CD14-positive monocyte (primary cell): ENCODE measurements around the gene STK32C. TPM values are rescaled to one million over a fixed set of nuclear protein-coding genes. Genes with fewer than 3 reads are reported as not detected.

Source experiments
- DNase-seq, 3 donors: peaks; one replicate each; pipeline ENCODE4 v3.0.0-alpha.2; 2011 to 2022
- H2AFZ ChIP-seq: 2 replicates; pipeline ENCODE4 v1.6.0; 2012; ENCODE audit warnings: mild to moderate bottlenecking, low read depth, low read length, inconsistent platforms; ENCODE audit not compliant: insufficient read depth, poor library complexity, severe bottlenecking
- H3K27ac ChIP-seq, 2 donors: 1 replicate in 1 of 2; 2 replicates in 1 of 2; pipeline ENCODE4 v1.5.1; 2012 to 2013; ENCODE audit warnings: low read length in 2 of 2, control low read depth in 1 of 2, inconsistent platforms in 1 of 2, low read depth in 1 of 2, mild to moderate bottlenecking in 1 of 2
- H3K27me3 ChIP-seq, 2 donors: one replicate each; pipeline versions ENCODE4 v1.6.0 to v1.6.1; 2011 to 2013; ENCODE audit warnings: low read length in 2 of 2; ENCODE audit not compliant: control insufficient read depth in 2 of 2, insufficient read depth in 2 of 2
- H3K36me3 ChIP-seq, 2 donors: replicated peaks in 1 of 2; 1 replicate in 1 of 2; 2 replicates in 1 of 2; pipeline versions ENCODE4 v1.5.1 to v1.6.1; 2012 to 2013; ENCODE audit warnings: low read length in 2 of 2, control low read depth in 1 of 2, inconsistent platforms in 1 of 2, mild to moderate bottlenecking in 1 of 2; ENCODE audit not compliant: insufficient read depth in 2 of 2, control insufficient read depth in 1 of 2
- H3K4me1 ChIP-seq, 2 donors: 1 replicate in 1 of 2; 2 replicates in 1 of 2; pipeline versions ENCODE4 v1.5.1 to v1.6.1; 2012 to 2013; ENCODE audit warnings: low read length in 2 of 2, control low read depth in 1 of 2, inconsistent platforms in 1 of 2, mild to moderate bottlenecking in 1 of 2, moderate library complexity in 1 of 2; ENCODE audit not compliant: insufficient read depth in 2 of 2, control insufficient read depth in 1 of 2
- H3K4me2 ChIP-seq: replicated peaks from 2 replicates; pipeline ENCODE3; 2012; ENCODE audit warnings: low read length, moderate library complexity, mild to moderate bottlenecking; ENCODE audit not compliant: poor library complexity, severe bottlenecking; ENCODE audit errors: extremely low read depth
- H3K4me3 ChIP-seq, 3 experiments: fragments of 200-600 bp in 1 of 3; sonication (generic) in 1 of 3; replicated peaks in 1 of 3; 1 replicate in 2 of 3; 2 replicates in 1 of 3; pipeline ENCODE4 v1.5.1; 2011 to 2013; ENCODE audit warnings: low read length in 3 of 3, mild to moderate bottlenecking in 3 of 3, control low read depth in 2 of 3, low read depth in 2 of 3, inconsistent platforms in 1 of 3, moderate library complexity in 1 of 3
- H3K79me2 ChIP-seq: 2 replicates; pipeline ENCODE4 v1.6.0; 2012; ENCODE audit warnings: mild to moderate bottlenecking, control low read depth, inconsistent platforms, low read length, moderate library complexity; ENCODE audit not compliant: insufficient read depth
- H3K9ac ChIP-seq: 2 replicates; pipeline ENCODE4 v1.6.0; 2017; ENCODE audit warnings: low read length, mild to moderate bottlenecking; ENCODE audit not compliant: insufficient read depth, poor library complexity, severe bottlenecking
- H3K9me3 ChIP-seq, 2 donors: replicated peaks in 1 of 2; 1 replicate in 1 of 2; 2 replicates in 1 of 2; pipeline versions ENCODE4 v1.5.1 to v1.6.1; 2012 to 2013; ENCODE audit warnings: low read length in 2 of 2, control low read depth in 1 of 2; ENCODE audit not compliant: control insufficient read depth in 1 of 2, insufficient read depth in 1 of 2
- H4K20me1 ChIP-seq: 2 replicates; pipeline ENCODE4 v1.6.0; 2012; ENCODE audit warnings: mild to moderate bottlenecking, low read length, control low read depth, moderate library complexity; ENCODE audit not compliant: insufficient read depth
- H3K27ac Mint-ChIP-seq, 7 donors: one replicate each; pipeline ENCODE4 v1.8.0; 2020; ENCODE audit warnings: mild to moderate bottlenecking in 7 of 7, mixed read lengths in 7 of 7, moderate library complexity in 6 of 7, inconsistent platforms in 2 of 7
- H3K27me3 Mint-ChIP-seq, 3 donors: one replicate each; pipeline ENCODE4 v1.8.0; 2021 to 2022; ENCODE audit warnings: low read depth in 3 of 3, mild to moderate bottlenecking in 3 of 3, mixed read lengths in 3 of 3, moderate library complexity in 3 of 3, inconsistent platforms in 1 of 3
- H3K36me3 Mint-ChIP-seq, 2 donors: one replicate each; pipeline ENCODE4 v1.8.0; 2020; ENCODE audit warnings: mixed read lengths in 2 of 2, inconsistent platforms in 1 of 2, mild to moderate bottlenecking in 1 of 2
- H3K4me1 Mint-ChIP-seq: one replicate; pipeline ENCODE4 v1.8.0; 2020; ENCODE audit warnings: mild to moderate bottlenecking, mixed read lengths
- H3K4me3 Mint-ChIP-seq, 2 donors: one replicate each; pipeline ENCODE4 v1.8.0; 2020; ENCODE audit warnings: mild to moderate bottlenecking in 2 of 2, mixed read lengths in 2 of 2, moderate library complexity in 1 of 2
- H3K9me3 Mint-ChIP-seq, 7 donors: one replicate each; pipeline ENCODE4 v1.8.0; 2020 to 2022; ENCODE audit warnings: mixed read lengths in 7 of 7, mild to moderate bottlenecking in 6 of 7, moderate library complexity in 6 of 7, inconsistent platforms in 2 of 7
- CTCF ChIP-seq: fragments of 200-600 bp; IDR thresholded peaks from one replicate; pipeline ENCODE4 v1.8.0; 2022; ENCODE audit warnings: antibody characterized with exemption, mild to moderate bottlenecking
- WGBS: methylation state at CpG from one replicate; pipeline ENCODE4 v1.1.5; 2013; ENCODE audit warnings: missing lambda C conversion rate; ENCODE audit not compliant: insufficient coverage; 5-methylcytosine and 5-hydroxymethylcytosine counted together
- intact Hi-C, 2 donors: fragments of 100-400 bp; cut with micrococcal nuclease; formaldehyde crosslinking; loops; one replicate each; pipeline versions ENCODE4 v1.15.0 to v1.15.1; 2023
- polyA plus RNA-seq, 3 donors: library from polyadenylated mRNA; depleted of rRNA in 1 of 3; unstranded in 2 of 3; stranded (reverse) in 1 of 3; fragments of 300-500 nt in 2 of 3; fragments of >200 nt in 1 of 3; fragmentation: Illumina TruSeq in 2 of 3; gene quantifications; 1 replicate in 2 of 3; 2 replicates in 1 of 3; pipeline ENCODE4 v1.2.3, GENCODE V29; 2012 to 2021

The STK32C gene
- polyA plus RNA-seq, 3 donors, result 13.6 to 22.8 (median 18.4) TPM

GRCh38 chr10:132224343-132225072 is 83.2 kb downstream of the STK32C start:
- H3K4me1 ChIP-seq, result peaks cover 43 to 54% of the 10 kb centered on the region in 2 donors
- peak overlapping the region in 1 of 2 donors; percentile 21 for H3K4me3 Mint-ChIP-seq
- peaks cover 6 to 10% of the 10 kb centered on the region in 2 donors for H3K36me3 ChIP-seq
- H3K4me3 ChIP-seq, result no peak overlapping the region
- peaks cover 20 to 45% of the 10 kb centered on the region in 2 donors for H3K36me3 Mint-ChIP-seq
- no peak overlapping the region for H3K4me2 ChIP-seq
- peak overlapping the region in 1 of 7 donors; percentile 50 for H3K27ac Mint-ChIP-seq
- H3K27ac ChIP-seq, result no peak overlapping the region
- H3K27me3 ChIP-seq, result no peaks in the 10 kb centered on the region
- no peaks in the 10 kb centered on the region for H4K20me1 ChIP-seq
- no peak for TF ChIP-seq CTCF
- H3K9ac ChIP-seq, result no peak overlapping the region
- peaks cover 2 to 4% (median 3%) of the 10 kb centered on the region in 3 donors for H3K27me3 Mint-ChIP-seq
- no peaks in the 10 kb centered on the region for H3K9me3 ChIP-seq
- no peak for DNase-seq
- no peaks in the 10 kb centered on the region for H3K79me2 ChIP-seq
- H3K9me3 Mint-ChIP-seq, result peaks cover 0 to 2% (median 0%) of the 10 kb centered on the region in 7 donors
- H3K4me1 Mint-ChIP-seq, result peaks cover 48% of the 10 kb centered on the region
- 91% methylated on average over 19 of the region's 20 CpGs for WGBS
- no peak overlapping the region for H2AFZ ChIP-seq
- intact Hi-C loops, result loop anchor here (5.0 to 10.0 kb wide), 3 partner anchors 80 to 410 kb away; partner anchors contain the start of gene STK32C (in 1 of the 2)

- H2AFZ ChIP-seq, result no peak overlapping the region
- H3K36me3 Mint-ChIP-seq, result peaks cover 22 to 41% of the 10 kb centered on the region in 2 donors
Observed at GRCh38 chr10:132223611-132224342, 84.0 kb downstream of the STK32C start.

More at GRCh38 chr10:132223611-132224342, 84.0 kb downstream of the STK32C start:
- H3K36me3 ChIP-seq, result peaks cover 6 to 12% of the 10 kb centered on the region in 2 donors
- H3K4me3 Mint-ChIP-seq, result no peak overlapping the region
- no peak overlapping the region for H3K4me3 ChIP-seq
- peaks cover 40% of the 10 kb centered on the region for H3K4me1 Mint-ChIP-seq
- intact Hi-C loops, result loop anchor here (1.0 to 10.0 kb wide), 5 partner anchors 81 to 411 kb away; partner anchors contain the start of gene STK32C (in 1 of the 2)
- no peaks in the 10 kb centered on the region for H4K20me1 ChIP-seq
- H3K9ac ChIP-seq, result no peak overlapping the region
- peaks cover 1 to 3% (median 2%) of the 10 kb centered on the region in 3 donors for H3K27me3 Mint-ChIP-seq
- H3K4me1 ChIP-seq, result peaks cover 38 to 47% of the 10 kb centered on the region in 2 donors
- peaks cover under 1 to 5% (median 3%) of the 10 kb centered on the region in 7 donors for H3K9me3 Mint-ChIP-seq
- no peak overlapping the region for H3K27ac ChIP-seq
- H3K9me3 ChIP-seq, result peaks cover 0 to 2% of the 10 kb centered on the region in 2 donors
- no peak overlapping the region for H3K27ac Mint-ChIP-seq
- H3K79me2 ChIP-seq, result no peaks in the 10 kb centered on the region
- no peak for TF ChIP-seq CTCF
- H3K27me3 ChIP-seq, result no peaks in the 10 kb centered on the region
- H3K4me2 ChIP-seq, result no peak overlapping the region
- WGBS, result 91% methylated on average over 21 of the region's 23 CpGs
- DNase-seq, result no peak
